PC-9 (cell line): Measurements from ENCODE around the gene GJB4. TPM values are rescaled to one million over a fixed set of nuclear protein-coding genes. Genes with fewer than 3 reads are reported as not detected.

Experiments used
- BruUV-seq: library from RNA; stranded (reverse); fragments of 400-500 nt; replicated peaks from 2 replicates; lab custom pipeline; 2021; lab: Mats Ljungman, UMichigan
- CTCF ChIA-PET: fragments of 300-600 bp; sonication (Branson Sonifier 250); formaldehyde crosslinking; loops from one replicate; lab custom pipeline; 2022; ENCODE audit warnings: antibody characterized with exemption; lab: Charles Lee
- POLR2A ChIA-PET: fragments of 300-600 bp; sonication (Branson Sonifier 250); formaldehyde crosslinking; loops from one replicate; lab custom pipeline; 2022; ENCODE audit warnings: antibody characterized with exemption; ENCODE audit not compliant: unreplicated experiment; lab: Charles Lee
- DNase-seq, 2 experiments: peaks; one replicate each; pipeline versions ENCODE4 v3.0.0 to v3.0.0-alpha.2; 2015 to 2022; ENCODE audit warnings: mixed read lengths in 1 of 2
- H2AFZ ChIP-seq: fragments of 200-600 bp; sonication (generic); 2 replicates; pipeline ENCODE4 v1.8.1; 2017; ENCODE audit warnings: antibody characterized with exemption
- H3F3A ChIP-seq: fragments of 200-600 bp; sonication (generic); 2 replicates; pipeline ENCODE4 v1.8.1; 2017; ENCODE audit warnings: antibody characterized with exemption, mild to moderate bottlenecking, low read depth; ENCODE audit not compliant: insufficient read depth
- H3K27ac ChIP-seq: fragments of 200-600 bp; sonication (generic); 2 replicates; pipeline ENCODE4 v1.6.1; 2016; ENCODE audit warnings: mixed run types
- H3K27me3 ChIP-seq: fragments of 200-600 bp; sonication (generic); 2 replicates; pipeline ENCODE4 v1.6.1; 2016; ENCODE audit warnings: low read depth, mixed run types; ENCODE audit not compliant: insufficient read depth
- H3K36me3 ChIP-seq: fragments of 200-600 bp; sonication (generic); 2 replicates; pipeline ENCODE4 v1.6.1; 2016; ENCODE audit warnings: low read depth, mixed run types
- H3K4me1 ChIP-seq: fragments of 200-600 bp; sonication (generic); replicated peaks from 2 replicates; pipeline ENCODE4 v1.6.1; 2016; ENCODE audit warnings: mixed run types; ENCODE audit not compliant: insufficient read depth
- H3K4me2 ChIP-seq: fragments of 200-600 bp; sonication (generic); 2 replicates; pipeline ENCODE4 v1.6.1; 2017; ENCODE audit warnings: mixed run types
- H3K4me3 ChIP-seq: fragments of 200-600 bp; sonication (generic); 2 replicates; pipeline ENCODE4 v1.6.1; 2016; ENCODE audit warnings: mixed run types
- H3K79me2 ChIP-seq: fragments of 200-600 bp; sonication (generic); 2 replicates; pipeline ENCODE4 v1.6.1; 2017; ENCODE audit warnings: low read depth, mixed run types
- H3K9me2 ChIP-seq: fragments of 200-600 bp; sonication (generic); 2 replicates; pipeline ENCODE4 v1.8.1; 2017; ENCODE audit warnings: mild to moderate bottlenecking; ENCODE audit not compliant: insufficient read depth
- H3K9me3 ChIP-seq: fragments of 200-600 bp; sonication (generic); 2 replicates; pipeline ENCODE4 v1.8.1; 2016; ENCODE audit warnings: low read depth; ENCODE audit not compliant: insufficient read depth
- H4K20me1 ChIP-seq: fragments of 200-600 bp; sonication (generic); 2 replicates; pipeline ENCODE4 v1.8.1; 2017; ENCODE audit not compliant: insufficient read depth
- EZH2 ChIP-seq: fragments of 200-600 bp; sonication (generic); IDR thresholded peaks from 2 replicates; pipeline ENCODE4 v1.8.0; 2017; ENCODE audit warnings: antibody characterized with exemption, low read depth
- intact Hi-C: fragments of 100-400 bp; cut with micrococcal nuclease; formaldehyde crosslinking; loops from one replicate; pipeline ENCODE4 v1.10.0; 2022; ENCODE audit not compliant: unreplicated experiment
- total RNA-seq: library from RNA; stranded (reverse); gene quantifications from 2 replicates; pipeline ENCODE4 v1.2.3, GENCODE V29; 2021
- TF ChIP-seq, protein P1 (sequence below): fragments of 200-600 bp; sonication (generic); conservative IDR thresholded peaks from 2 replicates; pipeline ENCODE4 v1.6.1; 2017; ENCODE audit warnings: mixed run types, antibody characterized with exemption, mild to moderate bottlenecking, moderate library complexity

The GJB4 gene
- total RNA-seq, 1 experiment from 2014 or later, result 5.8 TPM

DNA sequence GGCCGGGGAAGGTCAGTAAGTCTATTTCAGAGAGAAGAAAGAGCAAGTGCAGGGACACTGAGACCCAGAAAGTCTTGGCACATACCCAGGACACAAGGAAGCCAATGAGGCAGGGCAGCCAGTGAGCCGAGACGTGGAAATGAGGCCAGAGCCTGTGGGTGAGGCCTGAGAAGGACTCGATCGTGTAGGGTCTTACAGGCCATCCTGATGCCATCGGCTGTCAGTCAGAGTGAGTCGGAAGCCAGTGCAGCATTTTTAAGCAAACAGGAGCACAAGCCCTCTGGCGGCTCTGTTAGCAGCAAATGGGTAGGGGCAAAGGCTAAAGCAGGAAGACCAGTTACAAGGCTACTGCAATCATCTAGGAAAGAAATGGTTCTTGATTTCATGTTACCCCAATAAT, 15.4 kb downstream of the GJB4 start:
- Histone ChIP-seq H3K4me1 (peaks cover 47% of the 10 kb centered on the region), H4K20me1 (no peaks in the 10 kb centered on the region), H3K79me2 (peaks cover 2% of the 10 kb centered on the region; the same call in 1 of the 2 replicates), H3K27me3 (no peaks in the 10 kb centered on the region), H3K27ac (no peak overlapping the region), H3K9me3 (no peaks in the 10 kb centered on the region), H2AFZ (no peak overlapping the region), H3F3A (peaks cover 17% of the 10 kb centered on the region; the same call in 1 of the 2 replicates), H3K9me2 (no peaks in the 10 kb centered on the region), H3K36me3 (no peaks in the 10 kb centered on the region), H3K4me3 (no peak overlapping the region), H3K4me2 (no peak overlapping the region)
- TF ChIP-seq EZH2, result no peak
- TF ChIP-seq, protein P1, sequence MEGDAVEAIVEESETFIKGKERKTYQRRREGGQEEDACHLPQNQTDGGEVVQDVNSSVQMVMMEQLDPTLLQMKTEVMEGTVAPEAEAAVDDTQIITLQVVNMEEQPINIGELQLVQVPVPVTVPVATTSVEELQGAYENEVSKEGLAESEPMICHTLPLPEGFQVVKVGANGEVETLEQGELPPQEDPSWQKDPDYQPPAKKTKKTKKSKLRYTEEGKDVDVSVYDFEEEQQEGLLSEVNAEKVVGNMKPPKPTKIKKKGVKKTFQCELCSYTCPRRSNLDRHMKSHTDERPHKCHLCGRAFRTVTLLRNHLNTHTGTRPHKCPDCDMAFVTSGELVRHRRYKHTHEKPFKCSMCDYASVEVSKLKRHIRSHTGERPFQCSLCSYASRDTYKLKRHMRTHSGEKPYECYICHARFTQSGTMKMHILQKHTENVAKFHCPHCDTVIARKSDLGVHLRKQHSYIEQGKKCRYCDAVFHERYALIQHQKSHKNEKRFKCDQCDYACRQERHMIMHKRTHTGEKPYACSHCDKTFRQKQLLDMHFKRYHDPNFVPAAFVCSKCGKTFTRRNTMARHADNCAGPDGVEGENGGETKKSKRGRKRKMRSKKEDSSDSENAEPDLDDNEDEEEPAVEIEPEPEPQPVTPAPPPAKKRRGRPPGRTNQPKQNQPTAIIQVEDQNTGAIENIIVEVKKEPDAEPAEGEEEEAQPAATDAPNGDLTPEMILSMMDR, result no peak
- POLR2A ChIA-PET, result no interaction called here
- peak in 1 of 2 experiments; percentile 32 for DNase-seq
- CTCF ChIA-PET, result no interaction called here
- no TSS peak for BruUV-seq
- intact Hi-C loops, result no loop called here

DNA sequence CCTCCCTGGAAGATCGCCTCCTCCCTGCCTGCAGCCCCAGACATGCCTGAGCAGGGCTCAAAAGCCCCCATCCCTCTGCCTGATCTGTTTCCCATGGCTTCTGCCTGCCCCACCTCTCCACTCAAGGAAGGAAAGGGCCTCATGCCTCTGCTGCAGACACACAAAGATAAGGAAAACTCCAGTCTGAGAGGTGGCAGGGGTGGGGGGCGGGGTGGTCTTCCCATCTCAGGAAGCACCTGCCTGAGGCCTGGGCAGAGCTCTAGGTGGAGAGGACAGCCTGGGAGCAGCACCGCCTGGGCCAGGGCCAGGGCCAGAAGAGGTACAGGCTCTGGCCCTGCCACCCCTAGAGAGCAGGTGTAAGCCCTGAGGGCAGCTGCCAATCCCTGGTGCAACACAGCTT, 17.4 kb downstream of the GJB4 start:
- peak overlapping the region; percentile 23; the same call in 1 of the 2 replicates for H3K4me2 ChIP-seq
- CTCF ChIA-PET, result no interaction called here
- H3K9me2 ChIP-seq, result no peaks in the 10 kb centered on the region
- DNase-seq, result peak in 1 of 2 experiments; percentile 60
- peak overlapping the region; percentile 92 for H3K27ac ChIP-seq
- TF ChIP-seq EZH2, result no peak
- TF ChIP-seq, protein P1, result no peak
- H3K36me3 ChIP-seq, result no peaks in the 10 kb centered on the region
- peaks cover 51% of the 10 kb centered on the region for H3K4me1 ChIP-seq
- H4K20me1 ChIP-seq, result no peaks in the 10 kb centered on the region
- POLR2A ChIA-PET, result no interaction called here
- H3K27me3 ChIP-seq, result no peaks in the 10 kb centered on the region
- peaks cover 21% of the 10 kb centered on the region for H3K79me2 ChIP-seq
- H3F3A ChIP-seq, result peaks cover 26% of the 10 kb centered on the region; the same call in 1 of the 2 replicates
- no peak overlapping the region for H3K4me3 ChIP-seq
- intact Hi-C loops, result no loop called here
- no peak overlapping the region for H2AFZ ChIP-seq
- no TSS peak for BruUV-seq
- H3K9me3 ChIP-seq, result no peaks in the 10 kb centered on the region

DNA sequence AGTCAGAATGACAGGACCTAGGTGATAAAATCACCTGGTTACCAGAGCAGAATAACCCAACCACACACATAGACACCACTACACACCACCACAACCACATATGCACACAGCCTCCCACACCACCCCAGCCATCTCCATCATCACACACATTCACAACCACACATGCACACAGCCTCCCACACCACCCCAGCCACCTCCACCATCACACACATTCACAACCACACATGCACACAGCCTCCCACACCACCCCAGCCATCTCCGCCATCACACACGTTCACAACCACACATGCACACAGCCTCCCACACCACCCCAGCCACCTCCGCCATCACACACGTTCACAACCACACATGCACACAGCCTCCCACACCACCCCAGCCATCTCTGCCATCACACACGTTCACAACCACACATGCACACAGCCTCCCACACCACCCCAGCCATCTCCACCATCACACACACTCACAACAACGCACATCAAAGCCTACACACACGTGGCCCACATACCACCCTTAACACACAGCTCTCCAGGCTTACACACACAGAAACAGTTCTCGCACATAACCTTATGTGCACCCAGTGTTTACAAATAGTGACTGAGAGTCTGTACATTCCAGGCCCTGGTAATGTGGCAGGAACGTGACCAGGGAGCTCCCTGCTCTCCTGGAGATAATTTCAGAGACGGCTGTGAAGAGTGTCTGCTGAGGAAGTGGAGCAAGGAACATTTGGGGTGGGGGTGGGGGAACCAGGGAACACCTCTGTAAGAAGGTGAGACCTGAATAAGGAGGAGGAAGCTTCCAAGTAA, 18.2 kb downstream of the GJB4 start:
- no peak for DNase-seq
- no peaks in the 10 kb centered on the region for H3K9me3 ChIP-seq
- POLR2A ChIA-PET, result interaction anchor here (0.6 to 1.2 kb wide), 3 partner anchors 18 to 992 kb away, joined by 5 to 17 read pairs (median 8); partner anchors contain the start of genes CLSPN and GJB4
- no peaks in the 10 kb centered on the region for H3K27me3 ChIP-seq
- peaks cover 32% of the 10 kb centered on the region for H3F3A ChIP-seq
- TF ChIP-seq EZH2, result no peak
- TF ChIP-seq, protein P1, result no peak
- no peaks in the 10 kb centered on the region; the same call in 1 of the 2 replicates for H3K36me3 ChIP-seq
- CTCF ChIA-PET, result no interaction called here
- H3K4me1 ChIP-seq, result peaks cover 57% of the 10 kb centered on the region
- peaks cover 29% of the 10 kb centered on the region for H3K79me2 ChIP-seq
- H4K20me1 ChIP-seq, result no peaks in the 10 kb centered on the region
- H3K4me3 ChIP-seq, result no peak overlapping the region
- no TSS peak for BruUV-seq
- peak overlapping the region; percentile 92 for H3K27ac ChIP-seq
- intact Hi-C loops, result no loop called here
- H3K9me2 ChIP-seq, result no peaks in the 10 kb centered on the region
- H3K4me2 ChIP-seq, result peak overlapping the region; percentile 97; the same call in 1 of the 2 replicates
- no peak overlapping the region for H2AFZ ChIP-seq
